Activated naive CD8-positive, alpha-beta T cell treated with anti-CD3 and anti-CD28 coated beads, Interleukin-2, amount 50 U/mL, for 24 hours (primary cell): Measurements from ENCODE around the gene MAP4K2.
"Not testable (repeated sequence)": the region's sequence is repeated elsewhere in the genome, so short reads cannot be mapped to it uniquely, and the experiment has no call there.

Experiments
- ATAC-seq: fragments of 150-1000 bp; cut with Tn5 transposase; one replicate; pipeline ENCODE4 v1.10.0; 2021
- DNase-seq: peaks from one replicate; pipeline ENCODE4 v3.0.0; 2021
- H3K27ac Mint-ChIP-seq: one replicate; pipeline ENCODE4 v1.8.0; 2021; ENCODE audit warnings: mild to moderate bottlenecking, mixed read lengths
- H3K27me3 Mint-ChIP-seq: one replicate; pipeline ENCODE4 v1.8.0; 2021; ENCODE audit warnings: mixed read lengths
- H3K36me3 Mint-ChIP-seq: one replicate; pipeline ENCODE4 v1.8.0; 2021; ENCODE audit warnings: low read depth, mixed read lengths
- H3K4me1 Mint-ChIP-seq: one replicate; pipeline ENCODE4 v1.8.0; 2021; ENCODE audit warnings: mixed read lengths
- H3K4me3 Mint-ChIP-seq: one replicate; pipeline ENCODE4 v1.8.0; 2021; ENCODE audit warnings: mild to moderate bottlenecking, moderate library complexity, mixed read lengths
- H3K9me3 Mint-ChIP-seq: one replicate; pipeline ENCODE4 v1.8.0; 2021; ENCODE audit warnings: mixed read lengths

Gene MAP4K2

GRCh38 chr11:64833198-64833502 lies 30.1 kb upstream of the MAP4K2 start:
- ATAC-seq = no peak
- Mint-ChIP-seq H3K27me3 (no peaks in the 10 kb centered on the region), H3K4me3 (no peak overlapping the region), H3K36me3 (no peaks in the 10 kb centered on the region), H3K4me1 (no peaks in the 10 kb centered on the region), H3K9me3 (no peaks in the 10 kb centered on the region), H3K27ac (no peak overlapping the region)
- DNase-seq = no peak

DNA sequence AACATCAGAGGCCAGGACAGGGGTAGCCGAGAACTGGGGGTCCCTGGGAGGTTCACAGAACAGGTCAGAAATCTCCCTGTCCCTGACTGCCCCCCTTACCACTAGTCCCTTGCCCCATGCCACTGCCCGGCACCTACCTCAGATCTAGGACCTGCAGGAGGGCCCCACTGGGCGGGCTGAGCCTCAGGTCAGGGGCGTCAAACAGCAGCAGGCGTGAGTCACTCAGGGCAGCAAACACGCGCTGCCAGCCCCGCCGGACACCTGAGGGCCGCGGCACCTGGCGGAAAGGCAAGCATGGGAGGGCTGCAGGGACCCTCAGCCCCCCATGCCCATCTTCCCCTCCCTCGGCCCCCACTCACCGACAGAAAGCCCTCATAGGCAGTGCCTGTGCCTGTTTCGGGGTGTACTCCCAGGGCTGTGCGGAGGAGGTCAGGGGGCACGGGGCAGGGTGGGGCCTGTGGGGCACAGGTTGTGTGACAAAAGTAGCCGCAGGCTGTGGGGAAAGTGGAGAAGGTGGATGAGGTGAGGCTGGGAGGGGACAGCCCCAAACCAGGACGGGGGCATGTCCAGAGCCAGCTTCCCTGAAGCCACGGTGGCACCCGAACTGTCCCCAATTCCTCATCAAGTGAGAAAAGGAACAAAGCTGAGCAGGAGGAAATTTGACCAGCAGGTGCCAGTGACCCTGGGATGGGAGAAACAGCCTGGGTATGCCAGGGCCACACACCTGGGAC lies 29.6 kb upstream of the MAP4K2 start:
- no peak for ATAC-seq
- no peak for DNase-seq
- Mint-ChIP-seq H3K27me3 (no peaks in the 10 kb centered on the region), H3K9me3 (no peaks in the 10 kb centered on the region), H3K4me3 (no peak overlapping the region), H3K27ac (no peak overlapping the region), H3K4me1 (no peaks in the 10 kb centered on the region), H3K36me3 (no peaks in the 10 kb centered on the region)

DNA sequence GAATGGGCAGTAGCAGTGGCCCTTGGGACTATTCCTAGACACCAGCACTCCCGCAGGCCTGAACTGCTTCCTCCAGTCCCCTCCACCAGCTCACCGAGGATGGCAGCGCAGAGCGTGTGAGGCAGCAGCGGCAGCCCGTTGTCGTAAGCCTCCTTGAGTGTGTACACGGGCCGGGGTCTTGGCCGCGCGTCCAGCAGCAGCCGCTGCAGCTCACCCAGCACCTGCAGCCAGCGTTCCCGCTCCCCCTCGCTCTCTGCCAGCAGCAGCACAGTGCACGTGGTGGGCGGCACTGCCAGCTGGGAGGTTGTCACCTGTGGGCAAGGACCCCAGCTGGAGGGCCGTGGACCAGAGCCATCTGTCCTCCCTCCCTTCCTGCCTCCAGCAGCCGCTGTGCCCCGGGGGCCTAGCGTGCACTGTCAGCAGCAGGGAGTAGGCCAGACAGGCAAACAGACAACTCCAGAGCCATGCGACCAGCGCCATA lies 28.4 kb upstream of the MAP4K2 start:
- H3K4me3 Mint-ChIP-seq = no peak overlapping the region

DNA sequence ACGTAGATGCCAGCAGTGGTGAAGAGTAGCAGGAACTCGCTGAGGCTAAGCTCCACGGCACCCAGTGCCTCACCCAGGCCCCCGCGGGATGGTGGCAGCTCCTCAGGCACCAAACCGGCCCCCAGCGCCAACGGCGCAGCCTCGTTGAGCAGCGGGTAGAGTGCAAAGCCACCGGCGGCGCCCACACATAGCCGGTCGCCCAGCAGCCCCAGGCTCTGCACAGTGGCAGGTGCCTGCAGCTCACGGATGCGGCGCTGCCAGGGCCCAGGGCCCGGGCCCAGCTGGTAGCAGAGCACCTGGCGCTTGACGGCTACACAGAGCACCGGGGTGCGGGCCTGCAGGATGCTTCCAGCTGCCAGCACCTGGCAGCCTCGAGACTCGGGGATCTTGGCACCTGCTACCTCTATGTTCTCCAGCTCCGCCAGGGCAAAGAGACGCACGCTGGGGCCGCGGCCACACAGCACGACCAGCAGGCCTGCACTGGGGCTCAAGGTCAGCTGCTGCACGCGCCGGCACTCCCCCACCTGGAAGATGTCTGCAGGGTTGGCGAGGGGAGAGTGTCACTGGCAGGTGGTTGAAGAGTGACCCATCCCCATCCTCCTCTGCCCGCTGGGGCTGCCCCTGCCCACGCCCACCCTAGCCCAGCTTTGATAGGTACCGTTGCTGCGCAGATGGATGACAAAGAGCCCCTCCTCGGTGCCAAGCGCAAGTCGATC lies 26.7 kb upstream of the MAP4K2 start:
- Mint-ChIP-seq H3K4me3 (no peak overlapping the region), H3K9me3 (no peaks in the 10 kb centered on the region), H3K27ac (no peak overlapping the region), H3K4me1 (no peaks in the 10 kb centered on the region), H3K36me3 (no peaks in the 10 kb centered on the region), H3K27me3 (no peaks in the 10 kb centered on the region)
- DNase-seq = no peak
- no peak for ATAC-seq

More for the DNA sequence above, 28.4 kb upstream of the MAP4K2 start:
- H3K27me3 Mint-ChIP-seq = no peaks in the 10 kb centered on the region
- DNase-seq (no peak), ATAC-seq (no peak)
- H3K36me3 Mint-ChIP-seq = no peaks in the 10 kb centered on the region
- no peak overlapping the region for H3K27ac Mint-ChIP-seq
- no peaks in the 10 kb centered on the region for H3K4me1 Mint-ChIP-seq
- H3K9me3 Mint-ChIP-seq = no peaks in the 10 kb centered on the region

GRCh38 chr11:64827451-64827839 lies 24.4 kb upstream of the MAP4K2 start:
- no peak for DNase-seq
- Mint-ChIP-seq H3K36me3 (no peaks in the 10 kb centered on the region), H3K27ac (no peak overlapping the region)

GRCh38 chr11:64826578-64827450 lies 23.8 kb upstream of the MAP4K2 start:
- no peaks in the 10 kb centered on the region for H3K27me3 Mint-ChIP-seq
- no peak overlapping the region for H3K27ac Mint-ChIP-seq
- ATAC-seq (no peak), DNase-seq (no peak)
- H3K4me3 Mint-ChIP-seq = no peak overlapping the region
- H3K9me3 Mint-ChIP-seq = no peaks in the 10 kb centered on the region
- no peaks in the 10 kb centered on the region for H3K36me3 Mint-ChIP-seq
- no peaks in the 10 kb centered on the region for H3K4me1 Mint-ChIP-seq

More at GRCh38 chr11:64827451-64827839, 24.4 kb upstream of the MAP4K2 start:
- no peaks in the 10 kb centered on the region for H3K9me3 Mint-ChIP-seq
- H3K4me3 Mint-ChIP-seq = no peak overlapping the region
- H3K4me1 Mint-ChIP-seq = no peaks in the 10 kb centered on the region
- ATAC-seq = no peak
- H3K27me3 Mint-ChIP-seq = no peaks in the 10 kb centered on the region

GRCh38 chr11:64826062-64826461 lies 23.0 kb upstream of the MAP4K2 start:
- H3K27me3 Mint-ChIP-seq = no peaks in the 10 kb centered on the region
- ATAC-seq = no peak
- H3K36me3 Mint-ChIP-seq = no peaks in the 10 kb centered on the region
- DNase-seq = no peak
- no peak overlapping the region for H3K27ac Mint-ChIP-seq
- H3K4me1 Mint-ChIP-seq = no peaks in the 10 kb centered on the region
- H3K9me3 Mint-ChIP-seq = no peaks in the 10 kb centered on the region
- no peak overlapping the region for H3K4me3 Mint-ChIP-seq

DNA sequence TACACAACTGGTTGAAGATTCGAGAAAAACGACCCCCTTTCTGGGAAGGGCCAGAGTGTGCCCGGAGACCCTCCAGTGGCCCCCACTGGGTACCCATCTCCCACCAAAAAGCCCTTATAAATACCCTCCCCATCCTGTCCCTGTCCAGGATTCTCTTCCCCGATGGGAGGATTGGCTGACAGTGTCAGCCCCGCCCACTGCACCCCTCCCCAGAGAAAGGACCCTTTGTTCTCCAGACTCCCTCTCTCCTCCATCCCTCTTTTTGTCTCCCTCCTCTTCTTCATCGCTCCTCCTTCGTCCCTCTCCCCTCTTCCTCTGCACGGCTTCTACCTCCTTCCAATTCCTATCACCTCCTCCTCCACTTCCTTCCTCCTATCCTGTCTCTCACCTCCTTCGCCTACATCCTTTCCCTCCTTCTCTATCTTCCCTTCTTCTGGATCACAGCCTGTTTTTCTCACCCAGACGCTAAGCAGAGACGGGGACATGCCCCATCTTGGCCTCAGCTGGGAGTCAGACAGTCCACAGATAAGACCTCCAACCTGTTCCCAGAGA lies 20.6 kb upstream of the MAP4K2 start:
- ATAC-seq = no peak

DNA sequence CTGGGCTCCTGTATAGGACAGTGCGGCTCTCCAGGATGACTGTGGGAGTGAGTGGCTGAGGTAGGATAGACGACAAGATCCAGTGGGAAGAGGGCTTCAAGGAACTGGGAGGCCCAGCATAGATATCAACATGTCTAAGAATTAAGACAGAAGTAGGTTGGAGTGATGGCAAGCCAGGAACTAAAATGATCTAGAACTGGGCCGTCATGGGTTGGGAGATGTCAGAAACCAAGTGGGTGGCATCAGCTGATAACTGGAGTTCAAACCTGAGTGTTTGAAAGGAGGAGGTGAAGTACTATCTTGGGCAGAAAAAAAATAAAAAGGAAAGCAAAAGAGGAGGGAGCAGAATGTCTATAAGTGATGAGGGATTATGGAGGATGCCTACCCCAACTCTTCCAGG lies 14.5 kb upstream of the MAP4K2 start:
- DNase-seq (no peak), ATAC-seq (no peak)
- H3K4me3 Mint-ChIP-seq = no peak overlapping the region
- H3K27ac Mint-ChIP-seq = no peak overlapping the region
- no peaks in the 10 kb centered on the region for H3K27me3 Mint-ChIP-seq
- no peaks in the 10 kb centered on the region for H3K36me3 Mint-ChIP-seq
- H3K4me1 Mint-ChIP-seq = no peaks in the 10 kb centered on the region
- no peaks in the 10 kb centered on the region for H3K9me3 Mint-ChIP-seq

More for the DNA sequence above, 20.6 kb upstream of the MAP4K2 start:
- Mint-ChIP-seq H3K4me1 (no peaks in the 10 kb centered on the region), H3K9me3 (no peaks in the 10 kb centered on the region), H3K4me3 (no peak overlapping the region), H3K27ac (no peak overlapping the region), H3K36me3 (no peaks in the 10 kb centered on the region), H3K27me3 (no peaks in the 10 kb centered on the region)
- no peak for DNase-seq

DNA sequence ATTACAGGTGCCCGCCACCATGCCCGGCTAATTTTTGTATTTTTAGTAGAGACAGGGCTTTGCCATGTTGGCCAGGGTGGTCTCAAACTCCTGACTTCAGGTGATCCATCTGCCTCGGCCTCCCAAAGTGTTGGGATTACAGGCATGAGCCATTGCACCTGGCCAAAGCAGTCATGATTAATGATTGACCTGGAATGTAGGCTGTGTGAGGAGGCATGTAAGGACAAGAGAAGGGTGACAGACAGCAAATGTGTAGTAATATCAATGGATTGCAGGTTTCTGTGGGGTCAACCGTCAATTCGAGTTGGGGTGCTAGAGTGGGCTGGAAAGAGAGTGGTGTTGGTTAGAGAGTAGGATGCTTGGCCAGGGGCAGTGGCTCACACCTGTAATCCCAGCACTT lies 12.4 kb upstream of the MAP4K2 start:
- not testable (repeated sequence) for H3K4me1 Mint-ChIP-seq, H3K36me3 Mint-ChIP-seq, ATAC-seq, H3K9me3 Mint-ChIP-seq, DNase-seq, H3K4me3 Mint-ChIP-seq, H3K27ac Mint-ChIP-seq, H3K27me3 Mint-ChIP-seq

DNA sequence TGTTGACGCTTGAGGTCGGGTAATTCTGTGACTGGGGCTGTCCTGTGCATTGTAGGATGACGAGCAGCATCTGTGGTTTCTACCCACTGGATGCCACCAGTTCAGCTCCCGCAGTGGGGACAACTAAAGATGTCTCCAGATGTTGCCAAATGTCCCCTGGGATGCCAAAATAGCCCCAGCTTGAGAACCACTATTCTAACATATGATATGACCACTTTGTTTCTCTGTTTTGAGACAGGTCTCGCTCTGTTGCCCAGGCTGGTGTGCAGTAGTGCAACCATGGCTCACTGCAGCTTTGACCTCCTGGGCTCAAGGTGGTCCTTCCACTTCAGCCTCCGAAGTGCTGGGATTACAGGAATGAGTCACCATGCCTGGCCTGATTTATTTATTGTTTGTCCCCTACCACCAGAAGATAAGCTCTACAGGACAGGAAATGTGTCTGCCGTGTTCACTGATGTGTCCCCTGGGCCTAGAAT lies 11.7 kb upstream of the MAP4K2 start:
- DNase-seq (no peak), ATAC-seq (no peak)
- Mint-ChIP-seq H3K27ac (peak overlapping the region; percentile 23), H3K4me1 (peaks cover 6% of the 10 kb centered on the region), H3K4me3 (no peak overlapping the region), H3K9me3 (no peaks in the 10 kb centered on the region), H3K27me3 (no peaks in the 10 kb centered on the region), H3K36me3 (no peaks in the 10 kb centered on the region)

- ATAC-seq = no peak
- Mint-ChIP-seq H3K27ac (no peak overlapping the region), H3K36me3 (no peaks in the 10 kb centered on the region), H3K27me3 (no peaks in the 10 kb centered on the region), H3K9me3 (no peaks in the 10 kb centered on the region), H3K4me1 (peaks cover 13% of the 10 kb centered on the region), H3K4me3 (no peak overlapping the region)
- DNase-seq = no peak
These were observed 10.8 kb upstream of the MAP4K2 start for GRCh38 chr11:64813826-64814225.

- DNase-seq = peak; percentile 30
- H3K4me3 Mint-ChIP-seq = peak overlapping the region; percentile 87
These were observed 7.9 kb upstream of the MAP4K2 start for GRCh38 chr11:64810891-64811272.

DNA sequence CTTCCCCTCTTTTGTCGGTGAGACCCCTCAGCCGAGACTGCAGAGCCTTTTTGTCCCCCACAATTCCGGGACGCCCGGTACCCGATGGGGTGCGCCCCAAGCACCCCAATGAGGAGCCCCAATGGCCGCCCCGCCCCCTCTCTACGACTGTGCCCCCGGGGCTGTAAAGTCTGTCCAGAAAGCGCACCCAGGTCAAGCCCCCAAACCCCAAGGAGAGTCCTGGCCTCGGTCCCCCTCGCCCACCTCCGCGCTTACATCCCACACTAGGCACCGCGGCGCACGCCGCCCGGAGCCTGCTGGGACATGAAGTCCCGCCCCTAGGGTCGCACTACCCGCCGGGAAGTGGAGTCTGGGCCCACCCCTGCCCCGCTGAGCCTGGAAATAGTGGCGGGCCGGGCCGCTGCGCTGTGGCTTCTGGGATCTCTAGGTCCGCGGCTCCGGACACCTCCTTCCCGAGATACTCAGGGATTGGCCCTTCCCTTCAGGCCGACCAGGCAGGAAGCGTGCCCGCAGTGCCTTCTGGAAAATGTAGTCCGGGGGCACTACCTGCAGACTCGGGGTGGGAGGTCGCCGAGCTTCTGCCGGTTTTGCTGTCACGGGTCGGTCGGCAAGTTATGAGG lies 7.4 kb upstream of the MAP4K2 start, which contains the start of gene MEN1:
MEN1 (minus strand) TSS at position 281 of the 620 bp plus-strand sequence. CDS start 442 bp downstream, outside the sequence.
- H3K27ac Mint-ChIP-seq = peak within 1 kb of the TSS; percentile 76

More at GRCh38 chr11:64810891-64811272, 7.9 kb upstream of the MAP4K2 start:
- peaks cover 19% of the 10 kb centered on the region for H3K4me1 Mint-ChIP-seq
- peaks cover 5% of the 10 kb centered on the region for H3K36me3 Mint-ChIP-seq
- H3K9me3 Mint-ChIP-seq = no peaks in the 10 kb centered on the region
- peak overlapping the region; percentile 74 for H3K27ac Mint-ChIP-seq
- no peaks in the 10 kb centered on the region for H3K27me3 Mint-ChIP-seq
- ATAC-seq = peak; percentile 24

More for the DNA sequence above, 7.4 kb upstream of the MAP4K2 start, which contains the start of gene MEN1:
- DNase-seq = peak; percentile 85
- ATAC-seq = peak; percentile 95
- no peaks in the 10 kb centered on the region for H3K9me3 Mint-ChIP-seq
- peaks cover 19% of the 10 kb centered on the region for H3K4me1 Mint-ChIP-seq
- peak within 1 kb of the TSS; percentile 87 for H3K4me3 Mint-ChIP-seq
- peaks cover 6% of the 10 kb centered on the region for H3K36me3 Mint-ChIP-seq
- H3K27me3 Mint-ChIP-seq = no peaks in the 10 kb centered on the region
